Lung (tissue), 12 donors: ENCODE measurements around the gene INAFM1. TPM values are rescaled to one million over a fixed set of nuclear protein-coding genes. Genes with fewer than 3 reads are reported as not detected.

Source experiments
- ATAC-seq: fragments of 200-7000 bp; cut with Tn5 transposase; one replicate; pipeline ENCODE4 v1.9.1; 2020; ENCODE audit warnings: moderate number of reproducible peaks; ENCODE audit not compliant: insufficient read depth, low FRiP score
- DNase-seq, 3 donors: peaks; one replicate each; pipeline ENCODE4 v3.0.0-alpha.2; 2013 to 2017
- H3K27ac ChIP-seq, 2 donors: one replicate each; pipeline ENCODE4 v1.5.1; 2013; ENCODE audit warnings: mild to moderate bottlenecking in 2 of 2, moderate library complexity in 2 of 2, control low read depth in 1 of 2, inconsistent platforms in 1 of 2, low read depth in 1 of 2, low read length in 1 of 2
- H3K27me3 ChIP-seq, 3 donors: one replicate each; pipeline ENCODE4 v1.5.1; 2013; ENCODE audit warnings: low read length in 2 of 3; ENCODE audit not compliant: control insufficient read depth in 3 of 3, insufficient read depth in 3 of 3
- H3K36me3 ChIP-seq, 4 donors: one replicate each; pipeline ENCODE4 v1.5.1; 2013; ENCODE audit warnings: low read length in 4 of 4, mild to moderate bottlenecking in 1 of 4, moderate library complexity in 1 of 4; ENCODE audit not compliant: control insufficient read depth in 4 of 4, insufficient read depth in 4 of 4
- H3K4me1 ChIP-seq, 5 donors: one replicate each; pipeline ENCODE4 v1.5.1; 2013; ENCODE audit warnings: low read length in 5 of 5, mild to moderate bottlenecking in 2 of 5, moderate library complexity in 1 of 5; ENCODE audit not compliant: control insufficient read depth in 5 of 5, insufficient read depth in 5 of 5
- H3K4me3 ChIP-seq: one replicate; pipeline ENCODE4 v1.5.1; 2013; ENCODE audit warnings: mild to moderate bottlenecking, control low read depth, moderate library complexity
- H3K9ac ChIP-seq, 2 donors: one replicate each; pipeline ENCODE4 v1.5.1; 2013; ENCODE audit warnings: low read length in 2 of 2, control low read depth in 1 of 2; ENCODE audit not compliant: insufficient read depth in 1 of 2
- H3K9me3 ChIP-seq, 4 donors: one replicate each; pipeline ENCODE4 v1.5.1; 2013; ENCODE audit warnings: low read length in 3 of 4, mild to moderate bottlenecking in 1 of 4, moderate library complexity in 1 of 4; ENCODE audit not compliant: control insufficient read depth in 4 of 4, insufficient read depth in 3 of 4
- CTCF ChIP-seq: IDR thresholded peaks from 2 replicates; pipeline ENCODE4 v1.5.1; 2012; ENCODE audit warnings: mild to moderate bottlenecking; ENCODE audit errors: control extremely low read depth, extremely low read depth
- WGBS, 2 donors: extraction: QIAGEN DNeasy Blood & Tissue Kit; methylation state at CpG; one replicate each; pipeline ENCODE4 v1.1.7; 2013; 5-methylcytosine and 5-hydroxymethylcytosine counted together
- polyA plus RNA-seq, 2 donors: library from polyadenylated mRNA; stranded (reverse); fragments of 200-250 nt; gene quantifications; one replicate each; pipeline ENCODE4 v1.2.1, GENCODE V29; 2013
- total RNA-seq, 2 donors: library from RNA; depleted of rRNA in 1 of 2; stranded (reverse); fragments of >200 nt in 1 of 2; gene quantifications; one replicate each; pipeline ENCODE4 v1.2.1, GENCODE V29; 2014 to 2021
- donor health status: control.
- donor health status: control.
- donor health status: Bipolar disorder and iron deficiency.
- donor health status: healthy.
- donor health status: DM: yes; HTN: yes; CAD: no.

INAFM1 gene
- total and polyA plus RNA-seq, 4 donors, result 2.4 to 33.5 (median 12.1) TPM

- 29 to 31% methylated on average over 12 of the region's 12 CpGs for WGBS, 2 donors
- Histone ChIP-seq H3K4me3 (no peak within 1 kb of the TSS), H3K9ac (no peak within 1 kb of the TSS), H3K9me3 (peaks cover 0 to 1% (median 0%) of the 10 kb centered on the region in 4 donors), H3K36me3 (no peaks in the 10 kb centered on the region), H3K4me1 (peaks cover 0 to 4% (median 0%) of the 10 kb centered on the region in 5 donors), H3K27me3 (peaks cover 0 to 3% (median 0%) of the 10 kb centered on the region in 3 donors), H3K27ac (peak within 1 kb of the TSS in 1 of 2 donors; percentile 53)
- no peak for TF ChIP-seq CTCF
- peak; percentile 43 for ATAC-seq
- peak in 1 of 3 donors; percentile 6 for DNase-seq
These were observed 34.9 kb downstream of the INAFM1 start, which contains the start of gene C5AR1 for GRCh38 chr19:47309608-47310007. TSS of gene C5AR1 (plus strand) at chr19:47309861. CDS start at chr19:47309896, 35 bp downstream.

GRCh38 chr19:47310323-47310722 is 35.6 kb downstream of the INAFM1 start:
- Histone ChIP-seq H3K27ac (peak overlapping the region in 1 of 2 donors; percentile 53), H3K4me1 (peaks cover 0 to 4% (median 0%) of the 10 kb centered on the region in 5 donors), H3K4me3 (no peak overlapping the region), H3K9ac (no peak overlapping the region), H3K27me3 (peaks cover 0 to 1% (median 0%) of the 10 kb centered on the region in 3 donors), H3K9me3 (peaks cover 0 to 1% (median 0%) of the 10 kb centered on the region in 4 donors), H3K36me3 (no peaks in the 10 kb centered on the region)
- no peak for ATAC-seq
- DNase-seq, result no peak
- TF ChIP-seq CTCF, result no peak
- WGBS, 2 donors, result 89 to 91% methylated on average over 2 of the region's 2 CpGs

GRCh38 chr19:47310819-47311218 is 36.1 kb downstream of the INAFM1 start:
- no peak for TF ChIP-seq CTCF
- no peaks in the 10 kb centered on the region for H3K27me3 ChIP-seq
- peaks cover 0 to 4% (median 0%) of the 10 kb centered on the region in 5 donors for H3K4me1 ChIP-seq
- ATAC-seq (no peak), DNase-seq (no peak)
- H3K27ac ChIP-seq, result peak overlapping the region in 1 of 2 donors; percentile 53
- WGBS, 2 donors, result 9 to 17% methylated on average over 5 of the region's 5 CpGs
- H3K9ac ChIP-seq, result no peak overlapping the region
- H3K9me3 ChIP-seq, result peaks cover 0 to 1% (median 0%) of the 10 kb centered on the region in 4 donors
- H3K4me3 ChIP-seq, result no peak overlapping the region
- H3K36me3 ChIP-seq, result no peaks in the 10 kb centered on the region
